Mucosa of stomach (tissue), 1 donor: Measurements from ENCODE around the gene FAM90A1.
A peak's percentile ranks its signal among the peaks of the same experiment; 100 is the strongest.
"Not testable (repeated sequence)": the region's sequence is repeated elsewhere in the genome, so short reads cannot be mapped to it uniquely, and the experiment has no call there.

Source experiments
- H3K27me3 ChIP-seq: one replicate; pipeline ENCODE4 v1.7.0; 2013; ENCODE audit warnings: mild to moderate bottlenecking, low read length; ENCODE audit not compliant: control insufficient read depth, insufficient read depth
- H3K36me3 ChIP-seq: one replicate; pipeline ENCODE4 v1.7.0; 2013; ENCODE audit warnings: low read length; ENCODE audit not compliant: control insufficient read depth, insufficient read depth
- H3K4me1 ChIP-seq: one replicate; pipeline ENCODE4 v1.7.0; 2013; ENCODE audit warnings: mild to moderate bottlenecking, low read length; ENCODE audit not compliant: control insufficient read depth, insufficient read depth
- H3K4me3 ChIP-seq: one replicate; pipeline ENCODE4 v1.7.0; 2013; ENCODE audit warnings: low read length
- H3K9ac ChIP-seq: one replicate; pipeline ENCODE4 v1.7.0; 2013; ENCODE audit warnings: mild to moderate bottlenecking, low read length, moderate library complexity
- H3K9me3 ChIP-seq: one replicate; pipeline ENCODE4 v1.7.0; 2013; ENCODE audit warnings: mild to moderate bottlenecking, low read length, moderate library complexity; ENCODE audit not compliant: control insufficient read depth
- donor health status: Pancreatic carcinoma.

Gene FAM90A1

GRCh38 chr12:8226992-8227731 is at the start of gene FAM90A1:
TSS of gene FAM90A1 (minus strand) at chr12:8227618. CDS start at chr12:8224832, 2,786 bp downstream.
- not testable (repeated sequence) for H3K36me3 ChIP-seq, H3K9me3 ChIP-seq, H3K4me1 ChIP-seq, H3K27me3 ChIP-seq, H3K4me3 ChIP-seq
- peak within 1 kb of the TSS; percentile 31 for H3K9ac ChIP-seq

GRCh38 chr12:8276397-8276796 is 49.0 kb upstream of the FAM90A1 start:
- not testable (repeated sequence) for H3K4me3 ChIP-seq, H3K4me1 ChIP-seq, H3K36me3 ChIP-seq, H3K27me3 ChIP-seq, H3K9ac ChIP-seq, H3K9me3 ChIP-seq

- H3K36me3 ChIP-seq, H3K27me3 ChIP-seq, H3K9ac ChIP-seq, H3K4me3 ChIP-seq, H3K9me3 ChIP-seq, H3K4me1 ChIP-seq: not testable (repeated sequence)
Observed at GRCh38 chr12:8266706-8267105, 39.3 kb upstream of the FAM90A1 start.

- H3K4me3 ChIP-seq, result not testable (repeated sequence)
Observed at GRCh38 chr12:8264236-8264635, 36.8 kb upstream of the FAM90A1 start.

GRCh38 chr12:8261111-8261554 is 33.7 kb upstream of the FAM90A1 start:
- not testable (repeated sequence) for H3K4me1 ChIP-seq, H3K9me3 ChIP-seq, H3K4me3 ChIP-seq, H3K27me3 ChIP-seq, H3K9ac ChIP-seq, H3K36me3 ChIP-seq

More at GRCh38 chr12:8264236-8264635, 36.8 kb upstream of the FAM90A1 start:
- H3K27me3 ChIP-seq, H3K9me3 ChIP-seq, H3K36me3 ChIP-seq, H3K4me1 ChIP-seq, H3K9ac ChIP-seq: not testable (repeated sequence)

GRCh38 chr12:8256356-8256755 is 28.9 kb upstream of the FAM90A1 start:
- H3K36me3 ChIP-seq, H3K4me3 ChIP-seq, H3K9ac ChIP-seq, H3K27me3 ChIP-seq, H3K9me3 ChIP-seq, H3K4me1 ChIP-seq: not testable (repeated sequence)

- not testable (repeated sequence) for H3K36me3 ChIP-seq, H3K4me1 ChIP-seq, H3K9ac ChIP-seq, H3K4me3 ChIP-seq, H3K27me3 ChIP-seq, H3K9me3 ChIP-seq
Observed at GRCh38 chr12:8254705-8255104, 27.3 kb upstream of the FAM90A1 start.

- not testable (repeated sequence) for H3K4me3 ChIP-seq, H3K36me3 ChIP-seq, H3K9me3 ChIP-seq, H3K27me3 ChIP-seq, H3K4me1 ChIP-seq, H3K9ac ChIP-seq
Observed at GRCh38 chr12:8252056-8252818, 24.8 kb upstream of the FAM90A1 start.

GRCh38 chr12:8251616-8252015 is 24.2 kb upstream of the FAM90A1 start:
- not testable (repeated sequence) for H3K27me3 ChIP-seq, H3K36me3 ChIP-seq, H3K9me3 ChIP-seq, H3K9ac ChIP-seq, H3K4me1 ChIP-seq, H3K4me3 ChIP-seq

GRCh38 chr12:8246941-8247535 is 19.6 kb upstream of the FAM90A1 start:
- H3K36me3 ChIP-seq, H3K27me3 ChIP-seq, H3K4me1 ChIP-seq, H3K9ac ChIP-seq, H3K9me3 ChIP-seq, H3K4me3 ChIP-seq: not testable (repeated sequence)

GRCh38 chr12:8243682-8244161 is 16.3 kb upstream of the FAM90A1 start:
- not testable (repeated sequence) for H3K9me3 ChIP-seq, H3K36me3 ChIP-seq, H3K27me3 ChIP-seq, H3K4me1 ChIP-seq
- peak overlapping the region; percentile 64 for H3K9ac ChIP-seq
- H3K4me3 ChIP-seq, result peak overlapping the region; percentile 31

- not testable (repeated sequence) for H3K9me3 ChIP-seq, H3K36me3 ChIP-seq
- peak overlapping the region; percentile 64 for H3K9ac ChIP-seq
Observed at GRCh38 chr12:8242880-8243681, 15.7 kb upstream of the FAM90A1 start.

More at GRCh38 chr12:8242880-8243681, 15.7 kb upstream of the FAM90A1 start:
- not testable (repeated sequence) for H3K27me3 ChIP-seq, H3K4me1 ChIP-seq
- peak overlapping the region; percentile 31 for H3K4me3 ChIP-seq
